Diencephalon (tissue), 1 donor: ENCODE data around the gene SEMA6D. TPM values are rescaled to one million over a fixed set of nuclear protein-coding genes. Genes with fewer than 3 reads are reported as not detected.

Experiments used
- total RNA-seq: library from RNA; depleted of rRNA; stranded (reverse); fragments of >200 nt; gene quantifications from one replicate; pipeline ENCODE4 v1.2.3, GENCODE V29; 2014

The SEMA6D gene, protein sequence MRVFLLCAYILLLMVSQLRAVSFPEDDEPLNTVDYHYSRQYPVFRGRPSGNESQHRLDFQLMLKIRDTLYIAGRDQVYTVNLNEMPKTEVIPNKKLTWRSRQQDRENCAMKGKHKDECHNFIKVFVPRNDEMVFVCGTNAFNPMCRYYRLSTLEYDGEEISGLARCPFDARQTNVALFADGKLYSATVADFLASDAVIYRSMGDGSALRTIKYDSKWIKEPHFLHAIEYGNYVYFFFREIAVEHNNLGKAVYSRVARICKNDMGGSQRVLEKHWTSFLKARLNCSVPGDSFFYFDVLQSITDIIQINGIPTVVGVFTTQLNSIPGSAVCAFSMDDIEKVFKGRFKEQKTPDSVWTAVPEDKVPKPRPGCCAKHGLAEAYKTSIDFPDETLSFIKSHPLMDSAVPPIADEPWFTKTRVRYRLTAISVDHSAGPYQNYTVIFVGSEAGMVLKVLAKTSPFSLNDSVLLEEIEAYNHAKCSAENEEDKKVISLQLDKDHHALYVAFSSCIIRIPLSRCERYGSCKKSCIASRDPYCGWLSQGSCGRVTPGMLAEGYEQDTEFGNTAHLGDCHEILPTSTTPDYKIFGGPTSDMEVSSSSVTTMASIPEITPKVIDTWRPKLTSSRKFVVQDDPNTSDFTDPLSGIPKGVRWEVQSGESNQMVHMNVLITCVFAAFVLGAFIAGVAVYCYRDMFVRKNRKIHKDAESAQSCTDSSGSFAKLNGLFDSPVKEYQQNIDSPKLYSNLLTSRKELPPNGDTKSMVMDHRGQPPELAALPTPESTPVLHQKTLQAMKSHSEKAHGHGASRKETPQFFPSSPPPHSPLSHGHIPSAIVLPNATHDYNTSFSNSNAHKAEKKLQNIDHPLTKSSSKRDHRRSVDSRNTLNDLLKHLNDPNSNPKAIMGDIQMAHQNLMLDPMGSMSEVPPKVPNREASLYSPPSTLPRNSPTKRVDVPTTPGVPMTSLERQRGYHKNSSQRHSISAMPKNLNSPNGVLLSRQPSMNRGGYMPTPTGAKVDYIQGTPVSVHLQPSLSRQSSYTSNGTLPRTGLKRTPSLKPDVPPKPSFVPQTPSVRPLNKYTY
- total RNA-seq, result 83.0 TPM

DNA sequence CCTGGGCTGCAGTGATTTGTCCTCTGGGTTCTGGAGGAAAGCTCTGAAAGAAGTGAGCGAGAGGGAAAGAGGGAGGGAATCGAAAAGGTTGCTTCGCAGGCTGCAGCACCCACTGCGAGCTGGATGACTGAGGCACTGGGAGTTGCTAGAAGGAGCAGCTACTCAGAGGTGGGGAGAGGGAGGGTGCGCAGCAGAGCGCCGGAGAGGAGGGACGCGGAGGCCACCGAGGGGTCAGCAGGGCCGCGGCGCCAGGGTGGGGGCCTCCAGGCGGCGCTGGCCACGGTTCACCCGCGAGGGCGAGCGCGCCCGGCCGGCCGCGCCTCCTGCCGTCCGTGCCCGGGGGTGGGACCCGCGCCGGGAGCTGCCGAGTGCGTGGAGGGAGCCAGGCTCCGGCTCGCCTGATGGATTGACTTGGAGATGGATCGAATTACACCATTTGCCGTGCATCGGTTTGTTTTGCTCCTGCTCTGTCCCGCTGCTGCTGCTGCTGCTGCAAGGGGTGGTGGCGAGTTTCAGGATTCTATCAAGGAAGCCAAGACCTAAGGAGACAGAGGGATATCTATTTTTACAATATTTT is at the start of gene SEMA6D:
Gene SEMA6D (plus strand): TSS at position 470 of the 577 bp plus-strand sequence. CDS start 42,294 bp downstream, outside the sequence.

